Panc1 (cell line): ENCODE data around the gene MCM6.

Experiments used
- CTCF ChIP-seq: fragments of 450-650 bp; IDR thresholded peaks from 2 replicates; pipeline ENCODE4 v1.5.1; 2017; ENCODE audit warnings: mild to moderate bottlenecking
- REST ChIP-seq, 2 experiments: IDR thresholded peaks; 2 replicates each; pipeline ENCODE4 v1.6.1; 2011 to 2012; ENCODE audit warnings: low read depth in 2 of 2, control low read depth in 1 of 2, low read length in 1 of 2, mild to moderate bottlenecking in 1 of 2, moderate library complexity in 1 of 2; ENCODE audit not compliant: insufficient read depth in 1 of 2
- TCF7L2 ChIP-seq: IDR thresholded peaks from 2 replicates; pipeline ENCODE4 v1.6.1; 2011; ENCODE audit warnings: mild to moderate bottlenecking, low read depth, low read length, inconsistent platforms

- TF ChIP-seq TCF7L2 (no peak), CTCF (no peak), REST (IDR thresholded peaks at IDR 0.05; ENCODE audit: insufficient read depth in 1 of 2, low read depth in 2 of 2, low read length in 1 of 2) (no peak)
Measured at GRCh38 chr2:135925571-135925970, 49.3 kb upstream of the MCM6 start.
